GM18909 (cell line): ENCODE results near the gene CHCHD6.

ENCODE experiments used
- ATAC-seq: cut with Tn5 transposase; IDR thresholded peaks from one replicate; pipeline ENCODE4 v1.9.1; 2021; ENCODE audit warnings: mild to moderate bottlenecking; ENCODE audit not compliant: unreplicated experiment, poor library complexity

The CHCHD6 gene

DNA sequence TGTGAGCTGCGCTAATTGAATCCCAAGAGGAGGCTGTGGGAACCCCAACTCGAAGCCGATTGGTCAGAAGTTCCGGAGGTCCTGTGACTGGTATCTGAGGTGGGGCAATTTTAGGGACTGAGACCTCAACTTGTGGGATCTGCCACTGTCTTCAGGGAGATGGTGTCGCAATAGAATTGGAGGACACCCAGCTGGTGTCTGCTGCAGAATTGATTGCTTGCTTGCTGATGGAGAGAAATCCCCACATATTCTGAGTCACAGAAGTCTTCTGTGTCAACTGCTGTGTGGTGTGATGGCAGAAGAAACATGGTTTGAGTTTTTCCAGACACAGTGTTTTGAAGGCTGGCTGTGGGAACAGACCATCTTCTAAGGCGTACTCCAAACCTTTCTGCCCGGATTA, 179.2 kb downstream of the CHCHD6 start:
- ATAC-seq: no peak

- ATAC-seq: no peak
These were observed 181.4 kb downstream of the CHCHD6 start for GRCh38 chr3:126885425-126885824.

DNA sequence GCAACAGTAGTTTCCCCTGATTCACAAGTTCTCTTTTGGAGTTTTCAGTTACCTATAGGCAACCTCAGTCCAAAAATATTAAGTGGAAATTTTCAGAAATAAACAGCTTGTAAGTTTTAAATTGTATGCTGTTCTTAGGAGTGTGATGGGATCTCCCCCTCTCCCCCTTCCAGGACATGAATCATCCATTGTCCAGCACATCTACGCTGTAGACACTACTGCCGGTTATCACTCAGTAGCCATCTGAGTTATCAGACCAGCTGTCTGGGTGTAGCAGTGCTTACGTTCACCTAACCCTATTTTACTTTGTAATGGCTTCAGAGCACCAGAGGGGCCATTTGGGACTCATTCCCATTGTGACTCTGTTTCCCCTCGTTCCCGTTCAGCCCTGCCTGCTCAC, 182.2 kb downstream of the CHCHD6 start:
- ATAC-seq: no peak

- no peak for ATAC-seq
These were observed 183.6 kb downstream of the CHCHD6 start for GRCh38 chr3:126887686-126888085.

DNA sequence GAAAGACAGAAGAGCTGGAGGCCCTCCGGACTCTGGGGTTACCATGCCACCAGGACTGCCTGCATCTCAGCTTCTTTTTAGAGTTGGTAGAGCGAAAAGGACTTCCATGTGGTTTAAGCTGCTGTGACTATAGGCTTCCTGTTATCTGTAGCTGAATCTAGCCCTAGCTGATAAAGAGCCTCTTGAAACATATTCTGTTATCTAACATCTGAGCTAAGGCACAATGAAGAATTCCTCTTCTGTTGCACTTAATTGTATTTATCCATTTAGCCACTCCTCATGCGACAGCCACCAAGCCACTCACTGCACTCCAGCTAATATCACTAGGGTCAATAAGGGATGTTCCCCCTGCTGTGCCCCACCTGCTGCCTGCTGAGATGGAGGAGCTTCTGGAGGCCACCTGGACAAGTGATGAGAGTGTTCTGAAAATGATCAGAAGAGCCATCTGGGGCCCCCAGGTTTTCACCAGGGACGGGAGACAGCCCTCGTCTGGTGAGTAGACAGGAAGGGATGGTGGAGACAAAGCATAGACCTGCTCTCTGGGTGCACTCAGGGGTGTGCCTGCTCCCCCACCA, 184.2 kb downstream of the CHCHD6 start:
- ATAC-seq: no peak

- ATAC-seq: no peak
These were observed 185.5 kb downstream of the CHCHD6 start for GRCh38 chr3:126889276-126890201.

DNA sequence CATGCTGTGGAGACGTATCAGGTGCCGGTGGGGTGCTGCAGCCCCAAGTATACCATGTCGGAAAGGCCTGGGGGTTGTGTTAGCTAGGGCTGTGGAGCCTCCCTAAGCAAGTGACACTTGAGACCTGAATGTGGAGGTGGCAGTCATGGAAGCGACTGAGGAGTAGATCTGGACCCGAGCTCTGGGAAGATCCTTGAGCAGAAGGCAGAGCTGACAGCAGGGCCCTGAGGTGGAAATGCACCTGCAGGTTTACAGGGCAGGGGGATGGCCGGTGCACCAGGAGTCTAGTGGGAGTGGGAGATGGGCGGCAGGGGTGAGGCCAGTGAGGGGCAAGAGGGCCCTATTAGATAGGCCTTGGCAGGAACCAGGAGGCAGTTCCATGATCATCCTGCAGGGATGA, 187.1 kb downstream of the CHCHD6 start:
- ATAC-seq: no peak

DNA sequence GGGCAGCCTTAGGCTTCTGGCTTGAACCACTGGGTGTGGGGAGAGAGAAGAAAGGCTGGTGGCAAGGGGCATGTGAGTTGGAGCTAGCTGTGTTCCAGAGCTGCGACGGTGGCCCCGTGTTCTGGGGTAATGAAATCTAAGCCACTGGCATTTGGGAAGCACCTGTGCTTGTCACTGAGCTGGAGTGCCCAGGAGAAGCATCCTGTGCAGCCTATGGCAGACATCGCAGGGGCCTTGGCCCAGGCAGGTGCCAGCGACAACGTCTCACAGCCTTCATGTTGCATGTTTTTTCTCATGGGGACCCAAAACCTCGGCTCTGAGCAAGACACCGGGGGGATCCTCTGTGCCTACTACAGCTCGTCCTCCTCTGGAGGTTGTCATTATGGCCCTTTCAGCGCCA, 187.8 kb downstream of the CHCHD6 start:
- ATAC-seq: no peak

DNA sequence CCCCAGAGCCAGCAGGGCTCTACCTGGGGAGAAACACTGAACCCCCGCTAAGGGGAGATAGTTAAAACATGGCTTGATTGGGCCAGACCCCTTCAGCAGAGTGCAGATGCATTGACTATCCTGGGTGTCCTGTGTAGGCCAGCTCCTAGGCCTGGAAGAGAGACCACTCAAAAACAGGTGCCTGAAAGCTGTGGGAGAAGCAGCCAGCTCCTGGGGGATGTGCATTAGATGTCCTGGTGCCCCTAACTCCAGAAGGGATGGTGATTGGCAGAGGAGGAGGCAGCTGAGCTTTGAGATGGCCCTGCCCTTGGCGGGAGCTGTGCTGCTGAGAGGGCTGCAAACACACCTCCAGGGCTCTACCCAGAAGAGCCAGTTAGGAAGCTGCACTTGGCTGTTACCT, 189.6 kb downstream of the CHCHD6 start:
- ATAC-seq: no peak

- ATAC-seq: no peak
These were observed 190.4 kb downstream of the CHCHD6 start for GRCh38 chr3:126894475-126894874.

GRCh38 chr3:126895178-126896066, 191.4 kb downstream of the CHCHD6 start:
- ATAC-seq: no peak

DNA sequence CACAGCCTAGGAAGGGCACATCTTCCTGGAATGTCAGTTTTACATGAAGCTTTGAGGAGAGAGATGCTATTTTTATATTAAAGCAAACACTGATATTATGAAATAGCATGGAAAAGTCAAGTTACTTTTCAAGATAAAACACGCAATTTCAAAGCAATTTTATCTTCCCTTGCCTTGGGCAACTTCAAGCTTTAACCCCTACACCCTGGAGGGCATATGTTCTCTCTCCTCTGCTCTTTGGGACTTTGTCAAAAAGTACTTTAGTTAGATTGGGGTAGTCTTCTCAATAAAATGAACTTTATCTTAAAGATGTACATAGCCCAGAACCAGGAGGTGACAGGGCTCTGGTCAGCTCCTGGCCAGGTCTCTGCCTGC, 192.0 kb downstream of the CHCHD6 start:
- no peak for ATAC-seq

DNA sequence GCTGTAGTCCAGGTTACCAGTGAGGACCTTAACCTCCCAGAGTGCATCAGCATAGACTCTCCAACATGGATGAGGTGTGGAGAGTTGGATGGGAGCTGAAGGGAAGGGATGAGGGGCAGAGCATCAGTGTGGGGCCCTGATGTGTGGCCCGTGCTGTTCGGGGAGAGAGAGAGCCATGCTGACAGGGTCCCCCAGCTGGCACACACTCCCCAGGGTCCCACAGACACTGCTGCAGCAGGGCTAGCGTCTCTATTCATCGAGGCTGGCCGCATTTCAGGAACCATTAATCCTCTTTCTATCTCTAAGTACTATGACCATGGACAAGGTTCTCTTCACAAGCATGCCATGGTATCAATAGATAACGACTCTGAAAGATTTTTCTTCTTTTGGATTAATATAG, 192.9 kb downstream of the CHCHD6 start:
- ATAC-seq: no peak

GRCh38 chr3:126897943-126898342, 193.9 kb downstream of the CHCHD6 start:
- ATAC-seq: no peak

DNA sequence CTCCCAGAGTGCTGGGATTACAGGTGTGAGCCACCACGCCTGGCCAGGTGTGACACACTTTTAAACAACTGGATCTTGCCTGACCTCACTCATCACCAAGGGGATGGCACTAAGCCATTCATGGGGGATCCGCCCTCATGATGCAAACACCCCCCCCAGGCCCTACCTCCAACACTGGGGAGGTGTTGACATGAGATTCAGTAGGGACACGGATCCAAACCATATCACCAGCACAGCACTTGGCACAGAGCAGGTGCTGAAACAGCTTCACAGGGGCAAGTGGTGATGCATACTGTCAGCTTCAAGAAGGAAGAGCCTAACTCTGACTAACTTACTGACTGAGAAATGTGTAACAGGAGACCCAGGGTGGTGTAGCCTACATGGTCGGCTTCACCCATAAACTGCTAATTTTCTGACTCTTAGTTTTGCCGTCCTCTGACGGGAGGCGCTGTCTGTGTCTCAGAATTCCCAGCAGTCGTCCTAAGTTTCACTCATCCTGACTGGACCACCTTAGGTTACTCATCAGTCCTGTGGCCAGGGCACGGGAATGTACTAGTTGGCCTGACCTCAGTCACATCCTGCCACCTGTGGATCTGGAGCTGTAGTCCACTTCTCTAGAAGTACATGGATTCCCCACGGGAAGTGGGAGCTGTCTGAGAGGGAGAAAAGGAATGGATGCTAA, 197.0 kb downstream of the CHCHD6 start:
- no peak for ATAC-seq

DNA sequence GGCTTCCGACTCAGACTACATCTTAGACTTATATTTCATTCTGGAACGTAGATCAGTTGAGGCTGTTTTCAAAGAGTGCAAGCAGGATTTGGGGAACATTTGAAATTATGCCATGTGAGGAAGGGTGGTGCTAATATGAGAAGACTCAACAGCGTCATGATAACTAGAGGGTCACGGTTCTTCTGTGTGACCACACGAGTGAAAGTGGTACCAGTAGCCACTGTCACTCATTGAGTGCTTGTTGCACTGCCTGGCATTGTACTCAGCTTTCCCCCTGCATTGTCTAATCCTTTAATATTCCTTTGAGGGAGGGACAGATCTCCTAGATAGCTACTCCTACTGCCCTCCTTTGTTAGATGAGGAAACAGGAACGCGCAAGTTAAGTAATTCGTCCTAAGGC, 197.6 kb downstream of the CHCHD6 start:
- no peak for ATAC-seq

- no peak for ATAC-seq
These were observed 199.5 kb downstream of the CHCHD6 start for GRCh38 chr3:126903521-126903920.

DNA sequence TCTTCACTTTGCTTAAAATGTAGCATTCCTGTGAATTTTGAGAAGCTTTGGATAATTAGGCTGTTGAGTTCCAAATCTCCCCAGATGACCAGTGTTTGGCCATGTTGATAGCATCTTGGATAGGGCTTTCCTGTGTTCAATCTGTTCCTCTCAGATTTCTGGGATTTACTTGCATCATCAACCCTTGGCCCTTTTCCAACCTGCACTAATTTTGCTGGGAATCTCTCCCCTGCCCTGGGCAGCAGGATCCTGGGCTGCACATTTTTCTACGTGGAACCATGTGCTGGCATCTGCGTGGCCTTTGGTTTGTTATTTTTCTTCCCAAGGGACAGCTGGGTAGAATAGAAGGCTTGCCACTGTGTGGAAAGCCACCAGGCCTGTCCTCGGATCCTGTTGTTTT, 203.5 kb downstream of the CHCHD6 start:
- ATAC-seq: no peak

DNA sequence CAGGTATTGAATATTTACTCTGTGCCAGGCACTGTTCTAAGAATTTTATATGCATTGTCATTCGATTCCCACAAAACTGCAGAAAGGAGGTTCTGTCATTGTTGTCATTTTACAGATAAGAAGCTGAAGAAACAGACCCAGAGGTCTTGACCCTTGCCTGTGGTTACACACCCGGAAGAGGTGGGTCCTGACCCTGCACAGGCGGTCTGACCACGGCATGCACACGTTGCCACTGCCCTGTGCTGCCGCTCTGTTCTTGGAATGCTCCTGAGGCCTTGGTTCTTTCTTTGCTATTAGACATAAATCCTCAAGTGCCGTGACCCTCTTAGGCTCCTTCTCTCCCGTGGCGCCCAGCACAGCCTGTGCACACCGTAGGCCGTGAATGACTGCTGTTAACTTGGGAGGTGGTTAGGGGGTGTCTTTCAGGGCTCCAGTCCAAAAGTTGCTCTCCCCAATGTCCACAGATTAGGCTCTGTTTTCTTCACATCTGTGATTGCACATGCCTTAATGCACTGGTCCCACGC, 204.8 kb downstream of the CHCHD6 start:
- no peak for ATAC-seq

DNA sequence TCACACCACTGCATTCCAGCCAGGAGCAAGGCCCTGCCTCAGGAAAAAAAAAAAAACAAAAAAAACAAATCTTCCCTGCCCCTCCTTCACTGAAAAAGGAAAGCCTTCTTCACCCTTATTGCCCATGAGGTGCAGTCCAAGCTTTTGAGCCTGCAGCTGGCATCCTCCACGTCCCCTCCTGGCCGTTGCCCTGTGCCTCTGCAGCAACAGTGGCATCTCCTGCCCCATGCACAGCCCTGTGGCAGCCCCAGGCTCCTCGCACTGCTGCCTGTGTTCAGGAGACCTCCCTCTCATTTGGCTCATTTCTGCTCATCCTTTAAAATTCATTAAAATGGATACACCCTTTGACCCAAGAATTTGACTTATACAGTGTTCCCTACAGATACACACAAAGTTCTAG, 206.2 kb downstream of the CHCHD6 start:
- ATAC-seq: no peak
